Neural progenitor cell (in vitro differentiated cells): ENCODE measurements around the gene MAP3K4. TPM values are rescaled to one million over a fixed set of nuclear protein-coding genes. Genes with fewer than 3 reads are reported as not detected.

ENCODE experiments used
- DNase-seq: peaks from one replicate; pipeline ENCODE4 v3.0.0-alpha.2; 2016; ENCODE audit warnings: low spot score
- H2AFZ ChIP-seq: fragments of 200-600 bp; sonication (generic); replicated peaks from 2 replicates; pipeline ENCODE4 v1.6.1; 2016; ENCODE audit warnings: antibody characterized with exemption
- H3F3A ChIP-seq: fragments of 200-600 bp; sonication (generic); 2 replicates; pipeline ENCODE4 v1.6.1; 2016; ENCODE audit warnings: antibody characterized with exemption, low read depth
- H3K27ac ChIP-seq: fragments of 200-600 bp; sonication (generic); 2 replicates; pipeline ENCODE4 v1.5.1; 2016; ENCODE audit warnings: mild to moderate bottlenecking
- H3K27me3 ChIP-seq: fragments of 200-600 bp; sonication (generic); 2 replicates; pipeline ENCODE4 v1.6.1; 2016; ENCODE audit warnings: mild to moderate bottlenecking, moderate library complexity
- H3K36me3 ChIP-seq: fragments of 200-600 bp; sonication (generic); 2 replicates; pipeline ENCODE4 v1.5.1; 2016
- H3K4me1 ChIP-seq: fragments of 200-600 bp; sonication (generic); 2 replicates; pipeline ENCODE4 v1.6.1; 2016; ENCODE audit warnings: mixed run types
- H3K4me2 ChIP-seq: fragments of 200-600 bp; sonication (generic); 2 replicates; pipeline ENCODE4 v1.6.1; 2016
- H3K4me3 ChIP-seq: fragments of 200-600 bp; sonication (generic); 2 replicates; pipeline ENCODE4 v1.5.1; 2016
- H3K79me2 ChIP-seq: fragments of 200-600 bp; sonication (generic); 2 replicates; pipeline ENCODE4 v1.6.1; 2016; ENCODE audit warnings: low read depth
- H3K9ac ChIP-seq: fragments of 200-600 bp; sonication (generic); 2 replicates; pipeline ENCODE4 v1.6.1; 2016
- H3K9me3 ChIP-seq: fragments of 200-600 bp; sonication (generic); 2 replicates; pipeline ENCODE4 v1.5.1; 2016; ENCODE audit warnings: low read depth
- H4K20me1 ChIP-seq: fragments of 200-600 bp; sonication (generic); 2 replicates; pipeline ENCODE4 v1.6.1; 2016; ENCODE audit warnings: low read depth
- H3K27ac Mint-ChIP-seq: 3 replicates; pipeline ENCODE4 v1.8.0; 2021; ENCODE audit warnings: mixed read lengths
- H3K27me3 Mint-ChIP-seq: 2 replicates; pipeline ENCODE4 v1.8.0; 2022; ENCODE audit warnings: low read depth, mild to moderate bottlenecking, inconsistent platforms, moderate library complexity, mixed read lengths; ENCODE audit not compliant: insufficient read depth
- H3K36me3 Mint-ChIP-seq: 3 replicates; pipeline ENCODE4 v1.8.0; 2021; ENCODE audit warnings: mixed read lengths
- H3K4me1 Mint-ChIP-seq: 3 replicates; pipeline ENCODE4 v1.8.0; 2021; ENCODE audit warnings: mixed read lengths
- H3K4me3 Mint-ChIP-seq: 3 replicates; pipeline ENCODE4 v1.8.0; 2021; ENCODE audit warnings: mild to moderate bottlenecking, moderate library complexity, mixed read lengths
- H3K9me3 Mint-ChIP-seq: 3 replicates; pipeline ENCODE4 v1.8.0; 2020; ENCODE audit warnings: mixed read lengths
- EZH2 ChIP-seq: fragments of 200-600 bp; sonication (generic); IDR thresholded peaks from 2 replicates; pipeline ENCODE4 v1.6.1; 2017; ENCODE audit warnings: antibody characterized with exemption, mild to moderate bottlenecking, moderate library complexity
- EZH2phosphoT487 ChIP-seq: fragments of 200-600 bp; sonication (generic); IDR thresholded peaks from 2 replicates; pipeline ENCODE4 v1.6.1; 2017; ENCODE audit warnings: antibody characterized with exemption
- total RNA-seq: library from RNA; depleted of rRNA; stranded (reverse); fragments of >200 nt; gene quantifications from 2 replicates; pipeline ENCODE4 v1.2.3, GENCODE V29; 2015; ENCODE audit warnings: low replicate concordance
- TF ChIP-seq, protein P1 (sequence below): fragments of 200-600 bp; sonication (generic); IDR thresholded peaks from 2 replicates; pipeline ENCODE4 v1.5.1; 2017; ENCODE audit warnings: antibody characterized with exemption, mild to moderate bottlenecking

MAP3K4 gene
- total RNA-seq, 1 donor from 2014 or later: 59.6 TPM

- H3K79me2 ChIP-seq: peaks cover 14% of the 10 kb centered on the region
- no peak overlapping the region for H3K27ac ChIP-seq
- Mint-ChIP-seq H3K4me1 (no peaks in the 10 kb centered on the region), H3K36me3 (peaks cover 23% of the 10 kb centered on the region), H3K27ac (no peak overlapping the region), H3K9me3 (no peaks in the 10 kb centered on the region), H3K4me3 (no peak overlapping the region), H3K27me3 (peaks cover 2% of the 10 kb centered on the region)
- no peak overlapping the region for H3K4me2 ChIP-seq
- no peaks in the 10 kb centered on the region for H3K9me3 ChIP-seq
- peaks cover 4% of the 10 kb centered on the region for H4K20me1 ChIP-seq
- H3K4me3 ChIP-seq: no peak overlapping the region
- no peak for TF ChIP-seq EZH2phosphoT487
- TF ChIP-seq EZH2: no peak
- TF ChIP-seq, protein P1, sequence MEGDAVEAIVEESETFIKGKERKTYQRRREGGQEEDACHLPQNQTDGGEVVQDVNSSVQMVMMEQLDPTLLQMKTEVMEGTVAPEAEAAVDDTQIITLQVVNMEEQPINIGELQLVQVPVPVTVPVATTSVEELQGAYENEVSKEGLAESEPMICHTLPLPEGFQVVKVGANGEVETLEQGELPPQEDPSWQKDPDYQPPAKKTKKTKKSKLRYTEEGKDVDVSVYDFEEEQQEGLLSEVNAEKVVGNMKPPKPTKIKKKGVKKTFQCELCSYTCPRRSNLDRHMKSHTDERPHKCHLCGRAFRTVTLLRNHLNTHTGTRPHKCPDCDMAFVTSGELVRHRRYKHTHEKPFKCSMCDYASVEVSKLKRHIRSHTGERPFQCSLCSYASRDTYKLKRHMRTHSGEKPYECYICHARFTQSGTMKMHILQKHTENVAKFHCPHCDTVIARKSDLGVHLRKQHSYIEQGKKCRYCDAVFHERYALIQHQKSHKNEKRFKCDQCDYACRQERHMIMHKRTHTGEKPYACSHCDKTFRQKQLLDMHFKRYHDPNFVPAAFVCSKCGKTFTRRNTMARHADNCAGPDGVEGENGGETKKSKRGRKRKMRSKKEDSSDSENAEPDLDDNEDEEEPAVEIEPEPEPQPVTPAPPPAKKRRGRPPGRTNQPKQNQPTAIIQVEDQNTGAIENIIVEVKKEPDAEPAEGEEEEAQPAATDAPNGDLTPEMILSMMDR: no peak
- no peaks in the 10 kb centered on the region for H3K27me3 ChIP-seq
- H3K4me1 ChIP-seq: no peaks in the 10 kb centered on the region
- DNase-seq: no peak
- no peak overlapping the region for H3K9ac ChIP-seq
- peaks cover 2% of the 10 kb centered on the region for H3K36me3 ChIP-seq
- no peaks in the 10 kb centered on the region for H3F3A ChIP-seq
- H2AFZ ChIP-seq: no peak overlapping the region
These were observed 52.8 kb downstream of the MAP3K4 start for GRCh38 chr6:161044335-161044734.

DNA sequence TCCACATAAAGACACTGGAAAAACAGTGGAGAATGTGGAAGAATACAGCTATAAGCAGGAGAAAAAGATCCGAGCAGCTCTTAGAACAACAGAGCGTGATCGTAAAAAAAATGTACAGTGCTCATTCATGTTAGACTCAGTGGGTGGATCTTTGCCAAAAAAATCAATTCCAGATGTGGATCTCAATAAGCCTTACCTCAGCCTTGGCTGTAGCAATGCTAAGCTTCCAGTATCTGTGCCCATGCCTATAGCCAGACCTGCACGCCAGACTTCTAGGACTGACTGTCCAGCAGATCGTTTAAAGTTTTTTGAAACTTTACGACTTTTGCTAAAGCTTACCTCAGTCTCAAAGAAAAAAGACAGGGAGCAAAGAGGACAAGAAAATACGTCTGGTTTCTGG, 57.1 kb downstream of the MAP3K4 start:
- TF ChIP-seq EZH2: no peak
- TF ChIP-seq, protein P1: no peak
- Histone ChIP-seq H3K9ac (no peak overlapping the region), H3K4me3 (no peak overlapping the region), H3K4me1 (no peaks in the 10 kb centered on the region), H4K20me1 (no peaks in the 10 kb centered on the region), H2AFZ (no peak overlapping the region), H3K27me3 (no peaks in the 10 kb centered on the region), H3F3A (no peaks in the 10 kb centered on the region), H3K4me2 (no peak overlapping the region), H3K27ac (no peak overlapping the region), H3K79me2 (peaks cover 14% of the 10 kb centered on the region), H3K36me3 (peaks cover 2% of the 10 kb centered on the region), H3K9me3 (no peaks in the 10 kb centered on the region)
- H3K27me3 Mint-ChIP-seq: peaks cover 2% of the 10 kb centered on the region
- no peak overlapping the region for H3K27ac Mint-ChIP-seq
- H3K4me1 Mint-ChIP-seq: no peaks in the 10 kb centered on the region
- no peak overlapping the region for H3K4me3 Mint-ChIP-seq
- no peak for DNase-seq
- H3K36me3 Mint-ChIP-seq: peaks cover 25% of the 10 kb centered on the region
- H3K9me3 Mint-ChIP-seq: no peaks in the 10 kb centered on the region

DNA sequence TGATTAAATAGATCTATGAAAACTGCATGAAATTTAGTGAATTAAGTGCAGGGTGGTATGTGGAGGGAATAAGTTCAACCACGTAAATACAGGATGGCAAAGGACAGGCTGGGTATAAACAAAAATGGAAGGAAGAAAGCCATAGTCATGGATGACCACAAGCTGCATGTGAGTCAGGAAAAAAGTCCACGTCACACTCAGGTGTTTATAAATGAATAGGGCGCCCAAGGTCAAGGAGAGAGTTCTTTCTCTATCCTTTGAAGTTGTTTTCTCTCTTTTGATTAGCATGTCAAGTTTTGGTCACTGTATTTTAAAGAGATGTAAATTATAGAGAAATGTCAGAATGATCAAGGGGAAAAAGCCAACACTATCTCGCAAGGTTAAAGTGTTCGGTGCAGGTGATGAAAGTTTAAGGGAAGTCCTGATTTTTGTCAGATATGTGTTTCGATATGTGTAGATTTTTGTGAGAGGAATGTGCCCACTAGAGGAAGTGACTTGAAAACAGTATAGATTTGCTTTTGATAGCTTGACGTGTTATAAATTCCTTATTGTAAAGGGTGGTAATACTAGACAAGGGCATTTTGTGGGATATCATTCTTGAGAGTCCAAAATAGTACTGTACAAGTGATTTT, 58.7 kb downstream of the MAP3K4 start:
- H3K4me1 ChIP-seq: no peaks in the 10 kb centered on the region
- no peak overlapping the region for H3K9ac ChIP-seq
- H3K9me3 Mint-ChIP-seq: no peaks in the 10 kb centered on the region
- no peaks in the 10 kb centered on the region for H3K9me3 ChIP-seq
- no peaks in the 10 kb centered on the region for H3K36me3 ChIP-seq
- H3F3A ChIP-seq: no peaks in the 10 kb centered on the region
- no peaks in the 10 kb centered on the region for H3K4me1 Mint-ChIP-seq
- no peaks in the 10 kb centered on the region for H3K27me3 ChIP-seq
- TF ChIP-seq EZH2phosphoT487 (no peak), EZH2 (no peak)
- TF ChIP-seq, protein P1: no peak
- no peaks in the 10 kb centered on the region for H4K20me1 ChIP-seq
- peaks cover 22% of the 10 kb centered on the region for H3K36me3 Mint-ChIP-seq
- H3K27me3 Mint-ChIP-seq: peaks cover 2% of the 10 kb centered on the region
- H3K4me3 ChIP-seq: no peak overlapping the region
- peaks cover 7% of the 10 kb centered on the region for H3K79me2 ChIP-seq
- no peak overlapping the region for H3K27ac Mint-ChIP-seq
- no peak overlapping the region for H3K27ac ChIP-seq
- no peak overlapping the region for H3K4me3 Mint-ChIP-seq
- H3K4me2 ChIP-seq: no peak overlapping the region
- no peak for DNase-seq
- no peak overlapping the region for H2AFZ ChIP-seq
